Endothelial cell of umbilical vein (primary cell): Measurements from ENCODE around the gene ZFR2. TPM values are rescaled to one million over a fixed set of nuclear protein-coding genes. Genes with fewer than 3 reads are reported as not detected.

Source experiments
- BruUV-seq: library from RNA; stranded (reverse); fragments of 400-500 nt; replicated peaks from 2 replicates; lab custom pipeline; 2021; lab: Mats Ljungman, UMichigan
- CTCF ChIA-PET: fragments of 300-600, 350-600 bp; sonication (Branson Sonifier 250); formaldehyde crosslinking; loops from one replicate; lab custom pipeline; 2021; ENCODE audit warnings: antibody characterized with exemption, inconsistent platforms; lab: Charles Lee
- POLR2A ChIA-PET: fragments of 300-600, 350-600 bp; sonication (Branson Sonifier 250); formaldehyde crosslinking; loops from one replicate; lab custom pipeline; 2021; ENCODE audit warnings: antibody characterized with exemption, inconsistent platforms; lab: Charles Lee
- DNase-seq: peaks from one replicate; pipeline ENCODE4 v3.0.0-alpha.2; 2011; ENCODE audit warnings: low read depth, low spot score
- FAIRE-seq: peaks from 2 replicates; lab custom pipeline; 2011; peaks lifted over from hg19 to GRCh38; lab: Jason Lieb, UNC
- H2AFZ ChIP-seq: 2 replicates; pipeline ENCODE4 v1.6.0; 2012; ENCODE audit warnings: low read depth, low read length, control low read depth, inconsistent platforms
- H3K27ac ChIP-seq: 2 replicates; pipeline ENCODE4 v1.5.1; 2011; ENCODE audit warnings: low read depth, mild to moderate bottlenecking, control low read depth, low read length, moderate library complexity; ENCODE audit not compliant: insufficient read depth
- H3K27me3 ChIP-seq, 2 experiments: 2 replicates each; pipeline versions ENCODE4 v1.6.0 to v1.6.1; 2011; ENCODE audit warnings: low read length in 2 of 2, mixed read lengths in 1 of 2; ENCODE audit not compliant: control insufficient read depth in 2 of 2, insufficient read depth in 2 of 2
- H3K36me3 ChIP-seq, 2 experiments: 2 replicates in 1 of 2; 3 replicates in 1 of 2; pipeline ENCODE4 v1.5.1; 2011; ENCODE audit warnings: low read length in 2 of 2, mild to moderate bottlenecking in 1 of 2, moderate library complexity in 1 of 2; ENCODE audit not compliant: control insufficient read depth in 2 of 2, insufficient read depth in 2 of 2; ENCODE audit errors: extremely low read depth in 1 of 2
- H3K4me1 ChIP-seq: 3 replicates; pipeline ENCODE4 v1.5.1; 2011; ENCODE audit warnings: mild to moderate bottlenecking, low read length; ENCODE audit not compliant: control insufficient read depth, insufficient read depth; ENCODE audit errors: extremely low read depth
- H3K4me2 ChIP-seq: 2 replicates; pipeline ENCODE4 v1.6.1; 2011; ENCODE audit warnings: low read length, control low read depth, mixed read lengths; ENCODE audit not compliant: insufficient read depth
- H3K4me3 ChIP-seq, 3 experiments: fragments of 200-600 bp in 1 of 3; sonication (generic), shearing (Covaris generic) in 1 of 3; replicated peaks in 1 of 3; 2 replicates each; pipeline ENCODE4 v1.5.1; 2011 to 2016; ENCODE audit warnings: control low read depth in 3 of 3, low read length in 3 of 3, mild to moderate bottlenecking in 2 of 3, inconsistent platforms in 1 of 3, low read depth in 1 of 3, moderate library complexity in 1 of 3; ENCODE audit not compliant: insufficient read depth in 1 of 3
- H3K79me2 ChIP-seq: 2 replicates; pipeline ENCODE4 v1.6.0; 2012; ENCODE audit warnings: low read length, inconsistent platforms; ENCODE audit not compliant: control insufficient read depth, insufficient read depth
- H3K9ac ChIP-seq: replicated peaks from 2 replicates; pipeline ENCODE3; 2011; ENCODE audit warnings: low read length, control low read depth; ENCODE audit not compliant: insufficient read depth; ENCODE audit errors: extremely low read depth
- H3K9me1 ChIP-seq: replicated peaks from 3 replicates; pipeline ENCODE4 v1.6.0; 2011; ENCODE audit warnings: mild to moderate bottlenecking, low read length; ENCODE audit not compliant: control insufficient read depth, insufficient read depth; ENCODE audit errors: extremely low read depth
- H3K9me3 ChIP-seq: replicated peaks from 2 replicates; pipeline ENCODE4 v1.5.1; 2012; ENCODE audit warnings: low read length, inconsistent platforms; ENCODE audit not compliant: control insufficient read depth, insufficient read depth
- H4K20me1 ChIP-seq: replicated peaks from 2 replicates; pipeline ENCODE3; 2011; ENCODE audit warnings: mild to moderate bottlenecking, low read length; ENCODE audit not compliant: control insufficient read depth, insufficient read depth; ENCODE audit errors: extremely low read depth
- CTCF ChIP-seq, 2 donors: IDR thresholded peaks; 1 replicate in 1 of 2; 2 replicates in 1 of 2; pipeline ENCODE4 v1.5.1; 2011; ENCODE audit warnings: low read length in 2 of 2, mild to moderate bottlenecking in 2 of 2, moderate library complexity in 2 of 2, control low read depth in 1 of 2, inconsistent platforms in 1 of 2, low read depth in 1 of 2; ENCODE audit not compliant: insufficient read depth in 1 of 2; ENCODE audit errors: extremely low read depth in 1 of 2
- EZH2 ChIP-seq: IDR thresholded peaks from 2 replicates; pipeline ENCODE4 v1.6.1; 2012; ENCODE audit warnings: borderline replicate concordance, low read depth, mild to moderate bottlenecking, moderate library complexity, low read length, inconsistent platforms; ENCODE audit not compliant: severe bottlenecking
- FOS ChIP-seq: IDR thresholded peaks from 2 replicates; pipeline ENCODE4 v1.6.1; 2011; ENCODE audit warnings: mild to moderate bottlenecking, low read length, moderate library complexity, borderline replicate concordance; ENCODE audit not compliant: insufficient read depth
- GATA2 ChIP-seq: IDR thresholded peaks from 2 replicates; pipeline ENCODE4 v1.7.0; 2011; ENCODE audit warnings: low read depth, mild to moderate bottlenecking, moderate library complexity, mixed read lengths, low read length; ENCODE audit not compliant: insufficient read length, insufficient read depth
- JUN ChIP-seq: IDR thresholded peaks from 2 replicates; pipeline ENCODE4 v1.6.1; 2011; ENCODE audit warnings: borderline replicate concordance, low read depth; ENCODE audit not compliant: insufficient read length, insufficient read depth
- MAX ChIP-seq: IDR thresholded peaks from 2 replicates; pipeline ENCODE4 v1.6.1; 2011; ENCODE audit not compliant: insufficient read depth, insufficient read length
- MYC ChIP-seq: IDR thresholded peaks from one replicate; pipeline ENCODE4 v1.6.1; 2011; ENCODE audit warnings: mild to moderate bottlenecking, low read depth, low read length
- POLR2A ChIP-seq: IDR thresholded peaks from 2 replicates; pipeline ENCODE4 v1.6.1; 2012; ENCODE audit warnings: low read depth, mild to moderate bottlenecking, control low read depth, low read length
- POLR2AphosphoS5 ChIP-seq: IDR thresholded peaks from 2 replicates; pipeline ENCODE4 v1.6.1; 2012; ENCODE audit warnings: low read depth, mild to moderate bottlenecking, control low read depth, low read length, moderate library complexity; ENCODE audit not compliant: insufficient read depth
- dilution Hi-C: fragments of 300-500 bp; cut with MboI; formaldehyde crosslinking; loops from one replicate; pipeline ENCODE4 v1.15.0; 2019; ENCODE audit warnings: low sequenced_read_pairs; ENCODE audit not compliant: extremely low pct_ligation_motif_present
- intact Hi-C: fragments of 100-400 bp; cut with micrococcal nuclease; formaldehyde crosslinking; loops from one replicate; pipeline ENCODE4 v1.10.0; 2022
- polyA plus RNA-seq, 4 experiments: library from polyadenylated mRNA; depleted of rRNA in 3 of 4; stranded (reverse) in 3 of 4; unstranded in 1 of 4; fragments of >200 nt; gene quantifications; 2 replicates each; pipeline versions ENCODE4 v1.2.1 to v1.2.3, GENCODE V29; 2011 to 2012; ENCODE audit warnings: missing spikeins in 1 of 4
- total RNA-seq: library from RNA; stranded (reverse); gene quantifications from 2 replicates; pipeline ENCODE4 v1.2.3, GENCODE V29; 2021

ZFR2 gene
- total and polyA plus RNA-seq, 2 donors (not counting 3 experiments of a cell fraction or from before 2014, with no cell fraction given): not detected

- Histone ChIP-seq H3K9me1 (no peaks in the 10 kb centered on the region), H3K9me3 (no peaks in the 10 kb centered on the region), H3K4me2 (no peak overlapping the region), H3K79me2 (no peaks in the 10 kb centered on the region), H3K36me3 (no peaks in the 10 kb centered on the region), H3K27me3 (no peaks in the 10 kb centered on the region), H3K27ac (no peak overlapping the region), H4K20me1 (no peaks in the 10 kb centered on the region), H3K4me1 (no peaks in the 10 kb centered on the region), H2AFZ (no peak overlapping the region), H3K4me3 (no peak overlapping the region), H3K9ac (no peak overlapping the region)
- FAIRE-seq: no peak
- TF ChIP-seq FOS (no peak), MAX (no peak), JUN (no peak), EZH2 (no peak)
- no TSS peak for BruUV-seq
- dilution Hi-C loops (no loop called here), intact Hi-C loops (no loop called here)
- ChIA-PET POLR2A (no interaction called here), CTCF (interaction anchor here (1.5 to 2.3 kb wide), 2 partner anchors 21 to 73 kb away, joined by 3 to 5 read pairs; no protein-coding TSS in a partner anchor)
- no peak for DNase-seq
These were observed 51.1 kb downstream of the ZFR2 start for GRCh38 chr19:3817761-3818160.

GRCh38 chr19:3816566-3817218 lies 52.1 kb downstream of the ZFR2 start:
- TF ChIP-seq POLR2A (no peak), FOS (no peak), POLR2AphosphoS5 (no peak), MAX (no peak), CTCF (IDR thresholded peaks at IDR 0.05; ENCODE audit: extremely low read depth in 1 of 2, insufficient read depth in 1 of 2, low read depth in 1 of 2, low read length in 2 of 2) (no peak), MYC (no peak), GATA2 (no peak), JUN (no peak), EZH2 (no peak)
- Histone ChIP-seq H3K36me3 (no peaks in the 10 kb centered on the region), H2AFZ (no peak overlapping the region), H3K9ac (no peak overlapping the region), H3K79me2 (no peaks in the 10 kb centered on the region), H3K4me2 (no peak overlapping the region), H3K4me3 (no peak overlapping the region), H3K27me3 (no peaks in the 10 kb centered on the region), H3K4me1 (no peaks in the 10 kb centered on the region), H3K9me1 (no peaks in the 10 kb centered on the region), H4K20me1 (no peaks in the 10 kb centered on the region), H3K9me3 (no peaks in the 10 kb centered on the region), H3K27ac (no peak overlapping the region)
- ChIA-PET POLR2A (no interaction called here), CTCF (interaction anchor here (0.6 kb wide), 1 partner anchor 27 kb away, joined by 4 read pairs; no protein-coding TSS in a partner anchor)
- dilution Hi-C loops: no loop called here
- no TSS peak for BruUV-seq
- intact Hi-C loops: no loop called here
- no peak for FAIRE-seq
- no peak for DNase-seq
